ENCODE results near the gene CYP4A22. TPM values are rescaled to one million over a fixed set of nuclear protein-coding genes. Genes with fewer than 3 reads are reported as not detected.
"Not testable (repeated sequence)": the region's sequence is repeated elsewhere in the genome, so short reads cannot be mapped to it uniquely, and the experiment has no call there.

The CYP4A22 gene
- polyA plus RNA-seq, 1 of the 3 experiments (the other 2 are of a cell fraction): not detected

DNA sequence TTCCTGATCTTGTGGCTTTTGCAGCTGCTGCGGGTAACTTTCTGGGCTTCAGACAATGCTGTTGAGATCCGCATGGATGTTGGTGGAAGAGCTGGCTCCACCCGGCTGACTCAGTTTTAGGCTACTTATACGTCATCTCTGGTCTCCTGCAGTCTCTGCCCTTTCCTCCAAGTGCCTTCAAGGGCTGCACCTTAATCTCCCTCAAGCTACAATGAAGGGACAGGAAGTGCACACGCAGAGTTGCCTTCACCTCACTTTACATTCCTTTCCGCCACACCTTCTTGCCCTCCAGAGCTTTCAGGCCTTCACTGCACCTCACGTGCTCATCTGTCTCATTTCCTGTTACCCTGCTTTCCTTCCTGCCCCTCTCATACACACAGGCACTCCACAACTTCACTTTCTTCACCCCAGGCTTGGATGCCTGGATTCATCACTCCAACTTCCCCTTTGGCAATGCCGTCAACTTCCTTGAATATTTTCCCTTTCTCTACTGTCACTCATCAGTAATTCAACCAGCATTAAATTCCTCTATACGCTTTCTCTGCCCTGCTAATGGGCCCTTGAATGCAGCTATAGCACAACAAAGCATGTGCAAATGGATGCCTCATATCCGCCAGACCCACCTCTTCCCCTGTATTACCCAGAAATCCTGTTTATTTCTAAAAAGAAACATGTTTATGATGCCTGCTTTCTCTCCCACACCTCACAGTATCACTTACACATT lies 29.2 kb upstream of the CYP4A22 start:
- Histone ChIP-seq H3K27ac (ENCODE audit: low read depth in 2 of 2, low read length in 1 of 2) (peak overlapping the region in 1 of 2 experiments; percentile 61; a peak in 2 of 4 replicates), H3K4me2 (peak overlapping the region; percentile 67)
- WGBS (ENCODE audit: low lambda C conversion rate): 21% methylated on average over 7 of the region's 10 CpGs

DNA sequence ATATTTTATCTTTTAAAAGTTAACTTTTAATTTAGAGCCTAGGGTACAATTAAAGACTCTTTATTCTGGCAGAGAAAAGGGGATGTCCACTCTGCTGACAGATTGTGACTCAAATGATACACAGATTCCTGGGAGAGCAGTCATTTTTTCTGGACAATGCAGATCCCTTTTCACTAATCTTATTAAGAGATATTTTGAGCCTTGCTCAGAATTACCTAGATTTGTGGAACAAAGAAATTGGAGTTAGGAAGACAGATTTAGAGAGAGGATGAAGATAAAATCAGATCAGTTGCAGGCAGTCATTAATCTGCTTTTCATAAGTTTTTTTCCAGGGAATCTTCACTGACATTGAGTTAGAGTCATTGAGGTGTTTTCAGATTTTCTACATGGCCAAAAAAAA lies 27.8 kb upstream of the CYP4A22 start:
- H3K79me2 ChIP-seq (ENCODE audit: insufficient read depth); H3K9me3 ChIP-seq; H3K4me1 ChIP-seq (ENCODE audit: control insufficient read depth in 1 of 2, insufficient read depth in 2 of 2, low read depth in 1 of 2, low read length in 1 of 2); DNase-seq; H3K36me3 ChIP-seq (replicated peaks in 1 of 2; ENCODE audit: control insufficient read depth in 1 of 2, insufficient read depth in 2 of 2, low read length in 1 of 2); H3K9ac ChIP-seq; H3K4me3 ChIP-seq (ENCODE audit: low read depth in 2 of 2, low read length in 1 of 2); POLR2A ChIA-PET; H3K9me2 ChIP-seq; H4K20me1 ChIP-seq (ENCODE audit: insufficient read depth); H2AFZ ChIP-seq (ENCODE audit: low read depth); H3K4me2 ChIP-seq; CTCF ChIA-PET; H3K27me3 ChIP-seq (ENCODE audit: insufficient read depth): not testable (repeated sequence)
- Histone ChIP-seq H3K27ac (ENCODE audit: low read depth in 2 of 2, low read length in 1 of 2) (peak overlapping the region in 1 of 2 experiments; percentile 61; a peak in 2 of 4 replicates), H3F3A (replicated peaks; ENCODE audit: insufficient read depth) (peaks cover 24% of the 10 kb centered on the region)
- TF ChIP-seq MEF2A (IDR thresholded peaks at IDR 0.05; ENCODE audit: borderline replicate concordance, low read depth): peak; percentile 40; the same call in 1 of the 2 replicates
- peak; percentile 79 for TF ChIP-seq TEAD4 (IDR thresholded peaks at IDR 0.05; ENCODE audit: borderline replicate concordance, insufficient read depth)
- TF ChIP-seq FOSL2 (IDR thresholded peaks at IDR 0.05; ENCODE audit: borderline replicate concordance, low read depth): peak; percentile 71
- peak; percentile 85 for TF ChIP-seq TCF12 (IDR thresholded peaks at IDR 0.05)
- peak; percentile 54; the same call in 1 of the 2 replicates for TF ChIP-seq NFIC (IDR thresholded peaks at IDR 0.05; ENCODE audit: borderline replicate concordance)
- TF ChIP-seq EP300 (IDR thresholded peaks at IDR 0.05; ENCODE audit: borderline replicate concordance in 1 of 2, low read depth in 1 of 2, low read length in 1 of 2): peak; percentile 29 to 87; a peak in 3 of 4 replicates
- TF ChIP-seq, protein P1, sequence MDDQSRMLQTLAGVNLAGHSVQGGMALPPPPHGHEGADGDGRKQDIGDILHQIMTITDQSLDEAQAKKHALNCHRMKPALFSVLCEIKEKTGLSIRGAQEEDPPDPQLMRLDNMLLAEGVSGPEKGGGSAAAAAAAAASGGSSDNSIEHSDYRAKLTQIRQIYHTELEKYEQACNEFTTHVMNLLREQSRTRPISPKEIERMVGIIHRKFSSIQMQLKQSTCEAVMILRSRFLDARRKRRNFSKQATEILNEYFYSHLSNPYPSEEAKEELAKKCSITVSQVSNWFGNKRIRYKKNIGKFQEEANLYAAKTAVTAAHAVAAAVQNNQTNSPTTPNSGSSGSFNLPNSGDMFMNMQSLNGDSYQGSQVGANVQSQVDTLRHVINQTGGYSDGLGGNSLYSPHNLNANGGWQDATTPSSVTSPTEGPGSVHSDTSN (IDR thresholded peaks at IDR 0.05): peak; percentile 90
- peak; percentile 78 for TF ChIP-seq JUND (IDR thresholded peaks at IDR 0.05)
- peak; percentile 14; the same call in 1 of the 2 replicates for TF ChIP-seq POLR2AphosphoS5 (IDR thresholded peaks at IDR 0.05; ENCODE audit: low read depth, low read length)

More for the DNA sequence above, 29.2 kb upstream of the CYP4A22 start:
- H3K79me2 ChIP-seq (ENCODE audit: insufficient read depth); H3K27me3 ChIP-seq (ENCODE audit: insufficient read depth); H3K36me3 ChIP-seq (replicated peaks in 1 of 2; ENCODE audit: control insufficient read depth in 1 of 2, insufficient read depth in 2 of 2, low read length in 1 of 2); CTCF ChIA-PET; DNase-seq; H3K9me3 ChIP-seq; H3K4me1 ChIP-seq (ENCODE audit: control insufficient read depth in 1 of 2, insufficient read depth in 2 of 2, low read depth in 1 of 2, low read length in 1 of 2); POLR2A ChIA-PET; H4K20me1 ChIP-seq (ENCODE audit: insufficient read depth); H3K9me2 ChIP-seq: not testable (repeated sequence)
- peak overlapping the region in 1 of 2 experiments; percentile 35; a peak in 1 of 4 replicates for H3K4me3 ChIP-seq (ENCODE audit: low read depth in 2 of 2, low read length in 1 of 2)
- peak overlapping the region; percentile 53; the same call in 1 of the 2 replicates for H3K9ac ChIP-seq
- H2AFZ ChIP-seq (ENCODE audit: low read depth): peak overlapping the region; percentile 89; the same call in 1 of the 2 replicates
- peaks cover 24% of the 10 kb centered on the region for H3F3A ChIP-seq (replicated peaks; ENCODE audit: insufficient read depth)
- TF ChIP-seq, protein P2, sequence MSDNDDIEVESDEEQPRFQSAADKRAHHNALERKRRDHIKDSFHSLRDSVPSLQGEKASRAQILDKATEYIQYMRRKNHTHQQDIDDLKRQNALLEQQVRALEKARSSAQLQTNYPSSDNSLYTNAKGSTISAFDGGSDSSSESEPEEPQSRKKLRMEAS (IDR thresholded peaks at IDR 0.05; ENCODE audit: low read depth): peak; percentile 48
- TF ChIP-seq TCF12 (IDR thresholded peaks at IDR 0.05) (0 out of 2 replicates have a peak, but pooled peaks have one; percentile 10), FOSL2 (IDR thresholded peaks at IDR 0.05; ENCODE audit: borderline replicate concordance, low read depth) (peak; percentile 19; the same call in 1 of the 2 replicates)
- TF ChIP-seq, protein P3, sequence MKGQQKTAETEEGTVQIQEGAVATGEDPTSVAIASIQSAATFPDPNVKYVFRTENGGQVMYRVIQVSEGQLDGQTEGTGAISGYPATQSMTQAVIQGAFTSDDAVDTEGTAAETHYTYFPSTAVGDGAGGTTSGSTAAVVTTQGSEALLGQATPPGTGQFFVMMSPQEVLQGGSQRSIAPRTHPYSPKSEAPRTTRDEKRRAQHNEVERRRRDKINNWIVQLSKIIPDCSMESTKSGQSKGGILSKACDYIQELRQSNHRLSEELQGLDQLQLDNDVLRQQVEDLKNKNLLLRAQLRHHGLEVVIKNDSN (IDR thresholded peaks at IDR 0.05; ENCODE audit: borderline replicate concordance, low read depth): peak; percentile 14; the same call in 1 of the 2 replicates

Measured in SK-N-SH (cell line).